OCI-LY7 (cell line): ENCODE measurements around the gene CALN1. TPM values are rescaled to one million over a fixed set of nuclear protein-coding genes. Genes with fewer than 3 reads are reported as not detected.

Experiments used
- BruUV-seq: library from RNA; stranded (reverse); fragments of 400-500 nt; replicated peaks from 2 replicates; lab custom pipeline; 2021; lab: Mats Ljungman, UMichigan
- CTCF ChIA-PET: fragments of 300-600 bp; sonication (Branson Sonifier 250); formaldehyde crosslinking; loops from one replicate; lab custom pipeline; 2022; ENCODE audit warnings: antibody characterized with exemption; ENCODE audit not compliant: unreplicated experiment; lab: Charles Lee
- POLR2A ChIA-PET: fragments of 300-600 bp; sonication (Branson Sonifier 250); formaldehyde crosslinking; loops from one replicate; lab custom pipeline; 2022; ENCODE audit warnings: antibody characterized with exemption; lab: Charles Lee
- DNase-seq: peaks from one replicate; pipeline ENCODE4 v3.0.0-alpha.2; 2015; ENCODE audit warnings: low spot score
- H2AFZ ChIP-seq: fragments of 200-600 bp; sonication (generic), shearing (Covaris generic); 2 replicates; pipeline ENCODE4 v1.6.1; 2014; ENCODE audit warnings: mild to moderate bottlenecking, antibody characterized with exemption, low read length, moderate library complexity
- H3K27ac ChIP-seq: fragments of 200-600 bp; sonication (generic); 2 replicates; pipeline ENCODE4 v1.5.1; 2014; ENCODE audit warnings: mixed run types, low read depth, mild to moderate bottlenecking, moderate library complexity, low read length, inconsistent platforms; ENCODE audit not compliant: poor library complexity, severe bottlenecking
- H3K36me3 ChIP-seq: fragments of 200-600 bp; sonication (generic); 2 replicates; pipeline ENCODE4 v1.6.1; 2014; ENCODE audit warnings: mild to moderate bottlenecking, antibody characterized with exemption, low read length, moderate library complexity, mixed read lengths; ENCODE audit not compliant: insufficient read depth
- H3K4me1 ChIP-seq: fragments of 200-600 bp; sonication (generic); 2 replicates; pipeline ENCODE4 v1.5.1; 2014; ENCODE audit warnings: mild to moderate bottlenecking, low read length; ENCODE audit not compliant: insufficient read depth, poor library complexity, severe bottlenecking
- H3K4me2 ChIP-seq: fragments of 200-600 bp; sonication (generic); 2 replicates; pipeline ENCODE4 v1.6.1; 2014; ENCODE audit warnings: mild to moderate bottlenecking, low read length
- H3K4me3 ChIP-seq: fragments of 200-600 bp; sonication (generic); 2 replicates; pipeline ENCODE4 v1.5.1; 2014; ENCODE audit warnings: mild to moderate bottlenecking, low read depth, low read length; ENCODE audit not compliant: poor library complexity, severe bottlenecking
- H3K79me2 ChIP-seq: fragments of 200-600 bp; sonication (generic); 2 replicates; pipeline ENCODE4 v1.6.1; 2016; ENCODE audit warnings: low read depth, mild to moderate bottlenecking, low read length, moderate library complexity, mixed read lengths; ENCODE audit not compliant: insufficient read depth
- H3K9me2 ChIP-seq: fragments of 200-600 bp; sonication (generic); 2 replicates; pipeline ENCODE4 v1.6.1; 2016; ENCODE audit warnings: mild to moderate bottlenecking, low read length, mixed read lengths; ENCODE audit not compliant: insufficient read depth
- H3K9me3 ChIP-seq: fragments of 200-600 bp; sonication (generic); 2 replicates; pipeline ENCODE4 v1.6.1; 2014; ENCODE audit warnings: mild to moderate bottlenecking, mixed run types, low read length, mixed read lengths
- H4K20me1 ChIP-seq: fragments of 200-600 bp; sonication (generic); 2 replicates; pipeline ENCODE4 v1.6.1; 2014; ENCODE audit warnings: mild to moderate bottlenecking, antibody characterized with exemption, low read length, moderate library complexity, mixed read lengths; ENCODE audit not compliant: insufficient read depth
- CTCF ChIP-seq: fragments of 200-600 bp; sonication (generic); conservative IDR thresholded peaks from 2 replicates; pipeline ENCODE4 v1.5.1; 2014; ENCODE audit warnings: mild to moderate bottlenecking, antibody characterized with exemption, low read length, moderate library complexity, mixed read lengths
- EZH2phosphoT487 ChIP-seq: fragments of 200-600 bp; sonication (generic); IDR thresholded peaks from 2 replicates; pipeline ENCODE4 v1.6.1; 2018; ENCODE audit warnings: low read depth, borderline replicate concordance, mild to moderate bottlenecking, mixed run types, antibody characterized with exemption, low read length, moderate library complexity, mixed read lengths
- intact Hi-C: fragments of 100-400 bp; cut with micrococcal nuclease; formaldehyde crosslinking; loops from one replicate; pipeline ENCODE4 v1.10.0; 2022; ENCODE audit not compliant: unreplicated experiment
- total RNA-seq, 2 experiments: library from RNA; depleted of rRNA in 1 of 2; stranded (reverse); fragments of >200 nt in 1 of 2; shearing (Covaris generic) in 1 of 2; gene quantifications; 2 replicates each; pipeline ENCODE4 v1.2.3, GENCODE V29; 2014 to 2022

The CALN1 gene
- total RNA-seq, 2 experiments from 2014 or later, result not detected

GRCh38 chr7:72078301-72078700 lies 333.8 kb downstream of the CALN1 start:
- CTCF ChIA-PET, result no interaction called here
- POLR2A ChIA-PET, result interaction anchor here (0.6 kb wide), 1 partner anchor 17 kb away, joined by 4 read pairs; no protein-coding TSS in a partner anchor
- BruUV-seq, result no TSS peak

DNA sequence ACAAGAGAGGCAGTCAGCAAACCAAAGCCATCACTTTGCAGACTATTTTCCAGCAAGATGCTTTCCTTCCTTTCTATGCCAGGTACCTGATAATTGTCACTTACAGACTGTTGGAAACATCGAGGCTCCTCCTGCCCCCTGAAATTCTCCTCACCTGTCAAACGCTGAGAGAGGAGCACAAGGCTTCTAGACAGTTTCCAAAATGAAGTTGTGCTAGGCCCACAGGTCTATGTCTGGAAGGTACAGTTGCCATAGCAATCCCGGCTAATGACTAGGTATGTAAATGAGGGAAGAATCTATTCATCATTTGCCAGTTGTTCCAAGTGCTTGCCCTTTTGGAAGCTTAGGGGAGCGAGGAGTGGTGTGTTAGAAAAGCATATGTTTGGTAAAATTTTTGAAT lies 334.4 kb downstream of the CALN1 start:
- TF ChIP-seq EZH2phosphoT487 (no peak), CTCF (no peak)
- Histone ChIP-seq H3K9me3 (no peaks in the 10 kb centered on the region), H3K36me3 (no peaks in the 10 kb centered on the region), H3K4me3 (no peak overlapping the region), H3K9me2 (no peaks in the 10 kb centered on the region), H3K27ac (no peak overlapping the region), H3K4me1 (no peaks in the 10 kb centered on the region), H2AFZ (no peak overlapping the region), H4K20me1 (no peaks in the 10 kb centered on the region), H3K79me2 (no peaks in the 10 kb centered on the region), H3K4me2 (no peak overlapping the region)
- intact Hi-C loops, result no loop called here
- BruUV-seq, result no TSS peak
- POLR2A ChIA-PET, result interaction anchor here (0.6 kb wide), 1 partner anchor 16 kb away, joined by 4 read pairs; no protein-coding TSS in a partner anchor
- CTCF ChIA-PET, result no interaction called here
- no peak for DNase-seq

More at GRCh38 chr7:72078301-72078700, 333.8 kb downstream of the CALN1 start:
- no peak overlapping the region for H2AFZ ChIP-seq
- no peak for DNase-seq
- no peaks in the 10 kb centered on the region for H4K20me1 ChIP-seq
- no peaks in the 10 kb centered on the region for H3K9me3 ChIP-seq
- no peak overlapping the region for H3K27ac ChIP-seq
- H3K4me1 ChIP-seq, result no peaks in the 10 kb centered on the region
- no peaks in the 10 kb centered on the region for H3K36me3 ChIP-seq
- no peak overlapping the region for H3K4me2 ChIP-seq
- intact Hi-C loops, result no loop called here
- H3K79me2 ChIP-seq, result no peaks in the 10 kb centered on the region
- no peaks in the 10 kb centered on the region for H3K9me2 ChIP-seq
- no peak overlapping the region for H3K4me3 ChIP-seq
- TF ChIP-seq EZH2phosphoT487 (no peak), CTCF (no peak)

DNA sequence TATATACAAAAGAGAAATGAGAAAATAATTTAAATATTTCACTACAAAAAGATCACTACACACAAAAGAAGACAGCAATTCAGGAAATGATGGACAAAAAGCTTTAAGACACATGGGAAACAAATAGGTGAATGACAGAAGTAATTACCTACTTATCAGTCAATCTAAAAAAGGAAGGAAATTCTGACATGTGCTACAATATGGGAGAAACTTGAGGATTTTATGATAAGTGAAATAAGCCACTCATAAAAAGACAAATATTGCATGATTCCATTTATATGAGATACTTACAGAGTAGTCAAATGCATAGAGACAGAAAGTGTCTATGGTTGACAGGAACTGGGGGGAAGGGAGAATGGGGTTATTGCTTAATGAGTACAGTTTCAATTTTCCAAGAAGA lies 339.2 kb downstream of the CALN1 start:
- Histone ChIP-seq H3K4me3 (no peak overlapping the region), H3K9me3 (no peaks in the 10 kb centered on the region), H4K20me1 (no peaks in the 10 kb centered on the region), H3K4me2 (no peak overlapping the region), H3K4me1 (no peaks in the 10 kb centered on the region), H2AFZ (no peak overlapping the region), H3K79me2 (no peaks in the 10 kb centered on the region), H3K36me3 (no peaks in the 10 kb centered on the region), H3K27ac (no peak overlapping the region), H3K9me2 (no peaks in the 10 kb centered on the region)
- intact Hi-C loops, result no loop called here
- DNase-seq, result no peak
- ChIA-PET POLR2A (no interaction called here), CTCF (no interaction called here)
- no peak for TF ChIP-seq CTCF
- TF ChIP-seq EZH2phosphoT487, result no peak
- no TSS peak for BruUV-seq
